K562 (cell line): Measurements from ENCODE around the gene RHOB. TPM values are rescaled to one million over a fixed set of nuclear protein-coding genes. Genes with fewer than 3 reads are reported as not detected.
A peak's percentile ranks its signal among the peaks of the same experiment; 100 is the strongest.

Source experiments
- ATAC-seq: fragments of 200-7000 bp; cut with Tn5 transposase; 3 replicates; pipeline ENCODE4 v1.9.1; 2020; ENCODE audit warnings: moderate library complexity
- BruUV-seq: library from RNA; stranded (reverse); fragments of 400-500 nt; replicated peaks from 2 replicates; lab custom pipeline; 2021; lab: Mats Ljungman, UMichigan
- CTCF ChIA-PET: fragments of 300-600 bp; formaldehyde crosslinking; extraction: SDS; loops from one replicate; lab custom pipeline; 2021; ENCODE audit warnings: low intra/inter-chr PET ratio; lab: Yijun Ruan, JAX
- POLR2A ChIA-PET: fragments of 300-600, 350-650 bp; sonication (Branson Sonifier 250); formaldehyde crosslinking; extraction: SDS; loops from one replicate; lab custom pipeline; 2021; ENCODE audit warnings: antibody characterized with exemption, inconsistent platforms; lab: Yijun Ruan, JAX
- DNase-seq, 4 experiments: peaks; one replicate each; pipeline versions ENCODE4 v3.0.0 to v3.0.0-alpha.2; 2011 to 2018; ENCODE audit warnings: low spot score in 3 of 4, mixed read lengths in 3 of 4; ENCODE audit errors: extremely low read depth in 1 of 4
- FAIRE-seq: peaks from 2 replicates; lab custom pipeline; 2011; peaks lifted over from hg19 to GRCh38; lab: Jason Lieb, UNC
- H2AFZ ChIP-seq: 2 replicates; pipeline ENCODE4 v1.6.0; 2011; ENCODE audit warnings: low read depth, low read length, control low read depth, inconsistent platforms
- H3K27ac ChIP-seq: fragments of 200-600 bp; 3 replicates; pipeline ENCODE4 v1.8.0; 2011; ENCODE audit warnings: low read depth, mild to moderate bottlenecking, control low read depth, inconsistent platforms, low read length, moderate library complexity, mixed read lengths; ENCODE audit errors: extremely low read depth
- H3K27me3 ChIP-seq, 2 experiments: fragments of 300-600 bp in 1 of 2; 2 replicates in 1 of 2; 3 replicates in 1 of 2; pipeline versions ENCODE4 v1.6.0 to v1.8.0; 2011; ENCODE audit warnings: inconsistent platforms in 2 of 2, low read length in 2 of 2, mild to moderate bottlenecking in 1 of 2, mixed read lengths in 1 of 2, moderate library complexity in 1 of 2; ENCODE audit not compliant: control insufficient read depth in 2 of 2, insufficient read depth in 2 of 2
- H3K36me3 ChIP-seq: fragments of 300-600 bp; 3 replicates; pipeline ENCODE4 v1.8.0; 2011; ENCODE audit warnings: mild to moderate bottlenecking, low read length, inconsistent platforms; ENCODE audit not compliant: control insufficient read depth, insufficient read depth
- H3K4me1 ChIP-seq, 2 experiments: fragments of 200-600 bp in 1 of 2; replicated peaks in 1 of 2; 2 replicates in 1 of 2; 3 replicates in 1 of 2; pipeline versions ENCODE4 v1.5.1 to v1.8.0; 2011; ENCODE audit warnings: inconsistent platforms in 2 of 2, low read length in 2 of 2, mild to moderate bottlenecking in 1 of 2, mixed read lengths in 1 of 2, moderate library complexity in 1 of 2; ENCODE audit not compliant: control insufficient read depth in 2 of 2, insufficient read depth in 2 of 2
- H3K4me2 ChIP-seq: 2 replicates; pipeline ENCODE4 v1.6.1; 2011; ENCODE audit warnings: low read length, control low read depth, inconsistent platforms, mixed read lengths; ENCODE audit not compliant: insufficient read depth
- H3K4me3 ChIP-seq: fragments of 200-600 bp; sonication (generic), shearing (Covaris generic); 2 replicates; pipeline ENCODE4 v1.5.1; 2016; ENCODE audit warnings: control low read depth, inconsistent platforms
- H3K79me2 ChIP-seq: fragments of 200-600 bp; 3 replicates; pipeline ENCODE4 v1.8.0; 2011; ENCODE audit warnings: low read length, inconsistent platforms; ENCODE audit not compliant: control insufficient read depth, insufficient read depth
- H3K9ac ChIP-seq, 2 experiments: 2 replicates each; pipeline versions ENCODE4 v1.6.0 to v1.6.1; 2011; ENCODE audit warnings: low read depth in 2 of 2, low read length in 2 of 2, control low read depth in 1 of 2, inconsistent platforms in 1 of 2, mild to moderate bottlenecking in 1 of 2, mixed read lengths in 1 of 2; ENCODE audit not compliant: insufficient read depth in 1 of 2
- H3K9me1 ChIP-seq: one replicate; pipeline ENCODE4 v1.6.0; 2011; ENCODE audit warnings: inconsistent platforms, mild to moderate bottlenecking, low read length, moderate library complexity; ENCODE audit not compliant: control insufficient read depth, insufficient read depth
- H3K9me3 ChIP-seq: replicated peaks from 2 replicates; pipeline ENCODE4 v1.5.1; 2011; ENCODE audit warnings: low read depth, low read length, inconsistent platforms; ENCODE audit not compliant: control insufficient read depth, insufficient read depth
- H4K20me1 ChIP-seq: replicated peaks from 2 replicates; pipeline ENCODE4 v1.6.1; 2011; ENCODE audit warnings: low read length, inconsistent platforms, mixed read lengths; ENCODE audit not compliant: control insufficient read depth, insufficient read depth
- GABPA ChIP-seq: fragments of 200-800 bp; sonication (Bioruptor generic); conservative IDR thresholded peaks from 2 replicates; pipeline ENCODE4 v1.6.1; 2016; ENCODE audit warnings: low read depth, missing genetic modification characterization, missing compliant biosample characterization
- MEIS2 ChIP-seq: fragments of 450-650 bp; IDR thresholded peaks from 2 replicates; pipeline ENCODE4 v1.6.1; 2014; ENCODE audit warnings: mild to moderate bottlenecking; ENCODE audit not compliant: partially characterized antibody
- WGBS: fragments of 100-300 bp; shearing (Covaris generic); methylation state at CpG from one replicate; pipeline ENCODE4 v1.1.6; 2016; ENCODE audit warnings: low coverage, mixed read lengths; ENCODE audit not compliant: insufficient coverage; ENCODE audit errors: missing lambda C conversion rate; 5-methylcytosine and 5-hydroxymethylcytosine counted together
- in situ Hi-C: fragments of 300-500 bp; cut with MboI; formaldehyde crosslinking; loops from 4 replicates; pipeline ENCODE4 v1.15.0; 2018; ENCODE audit warnings: inconsistent platforms, mixed read lengths
- intact Hi-C: fragments of 100-400 bp; cut with micrococcal nuclease; formaldehyde crosslinking; loops from 2 replicates; pipeline ENCODE4 v1.14.2; 2022
- polyA plus RNA-seq, 8 experiments: library from polyadenylated mRNA; depleted of rRNA in 4 of 8; stranded (reverse) in 5 of 8; unstranded in 3 of 8; fragments of >200 nt; fragmentation: Nextera tagmentation in 2 of 8; fragmentation: Illumina TruSeq in 1 of 8; extraction: Ambion mirVana in 2 of 8; extraction: Trizol in 1 of 8; gene quantifications; 2 replicates each; pipeline versions ENCODE4 v1.2.1 to v1.2.3, GENCODE V29; 2011 to 2014; ENCODE audit warnings: inconsistent platforms in 1 of 8, missing spikeins in 1 of 8
- total RNA-seq, 7 experiments: library from RNA; depleted of rRNA in 6 of 7; stranded (reverse); fragments of >200 nt in 6 of 7; fragmentation: Illumina TruSeq in 2 of 7; extraction: Trizol in 2 of 7; gene quantifications; 2 replicates each; pipeline versions ENCODE4 v1.2.1 to v1.2.3, GENCODE V29; 2011 to 2021; ENCODE audit warnings: low replicate concordance in 1 of 7
- TF ChIP-seq, protein P1 (sequence below): fragments of 450-650 bp; IDR thresholded peaks from 2 replicates; pipeline ENCODE4 v1.6.1; 2016; ENCODE audit warnings: mild to moderate bottlenecking

RHOB gene
- total and polyA plus RNA-seq, 9 of the 15 experiments (the other 6 are each of a cell fraction or from before 2014, with no cell fraction given): 0.07 to 4.8 (median 1.1) TPM

DNA sequence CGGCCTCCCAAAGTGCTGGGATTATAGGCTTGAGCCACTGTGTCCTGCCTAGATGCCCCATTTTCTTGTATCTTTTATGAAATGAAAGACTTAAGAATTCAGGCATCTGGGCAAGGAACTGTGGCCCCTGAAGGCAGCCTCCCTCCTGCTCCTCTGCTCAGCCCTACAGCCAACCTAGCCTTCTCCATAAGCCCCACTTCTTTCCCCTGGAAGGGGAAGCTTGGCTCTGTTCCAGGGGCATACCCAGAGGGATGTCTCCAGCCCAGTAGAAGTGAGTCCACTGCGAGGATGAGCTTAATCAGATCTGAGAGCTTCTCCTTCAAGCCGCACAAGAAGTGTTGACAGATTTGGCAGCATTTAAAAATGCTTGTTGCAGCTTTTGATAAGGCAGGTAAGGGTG lies 39.7 kb downstream of the RHOB start:
- no peak for FAIRE-seq
- 2% methylated on average over 3 of the region's 3 CpGs for WGBS
- peak; percentile 15 for TF ChIP-seq MEIS2
- no peak for TF ChIP-seq GABPA
- TF ChIP-seq, protein P1, sequence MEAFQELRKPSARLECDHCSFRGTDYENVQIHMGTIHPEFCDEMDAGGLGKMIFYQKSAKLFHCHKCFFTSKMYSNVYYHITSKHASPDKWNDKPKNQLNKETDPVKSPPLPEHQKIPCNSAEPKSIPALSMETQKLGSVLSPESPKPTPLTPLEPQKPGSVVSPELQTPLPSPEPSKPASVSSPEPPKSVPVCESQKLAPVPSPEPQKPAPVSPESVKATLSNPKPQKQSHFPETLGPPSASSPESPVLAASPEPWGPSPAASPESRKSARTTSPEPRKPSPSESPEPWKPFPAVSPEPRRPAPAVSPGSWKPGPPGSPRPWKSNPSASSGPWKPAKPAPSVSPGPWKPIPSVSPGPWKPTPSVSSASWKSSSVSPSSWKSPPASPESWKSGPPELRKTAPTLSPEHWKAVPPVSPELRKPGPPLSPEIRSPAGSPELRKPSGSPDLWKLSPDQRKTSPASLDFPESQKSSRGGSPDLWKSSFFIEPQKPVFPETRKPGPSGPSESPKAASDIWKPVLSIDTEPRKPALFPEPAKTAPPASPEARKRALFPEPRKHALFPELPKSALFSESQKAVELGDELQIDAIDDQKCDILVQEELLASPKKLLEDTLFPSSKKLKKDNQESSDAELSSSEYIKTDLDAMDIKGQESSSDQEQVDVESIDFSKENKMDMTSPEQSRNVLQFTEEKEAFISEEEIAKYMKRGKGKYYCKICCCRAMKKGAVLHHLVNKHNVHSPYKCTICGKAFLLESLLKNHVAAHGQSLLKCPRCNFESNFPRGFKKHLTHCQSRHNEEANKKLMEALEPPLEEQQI: no peak
- no peak for DNase-seq
- in situ Hi-C loops (no loop called here), intact Hi-C loops (no loop called here)
- no peak overlapping the region for H3K9ac ChIP-seq
- no TSS peak for BruUV-seq
- POLR2A ChIA-PET: interaction anchor here (0.7 kb wide), 1 partner anchor 13 kb away, joined by 3 read pairs; no protein-coding TSS in a partner anchor
- H3K9me3 ChIP-seq: no peaks in the 10 kb centered on the region
- H3K4me2 ChIP-seq: no peak overlapping the region
- H4K20me1 ChIP-seq: no peaks in the 10 kb centered on the region
- H3K36me3 ChIP-seq: no peaks in the 10 kb centered on the region
- H3K79me2 ChIP-seq: no peaks in the 10 kb centered on the region
- no peak for ATAC-seq
- CTCF ChIA-PET: no interaction called here
- no peak overlapping the region for H3K27ac ChIP-seq
- no peak overlapping the region for H3K4me3 ChIP-seq
- no peaks in the 10 kb centered on the region for H3K9me1 ChIP-seq
- H3K27me3 ChIP-seq: peaks cover 8 to 68% of the 10 kb centered on the region in 2 experiments; a peak in 3 of 5 replicates
- no peaks in the 10 kb centered on the region; a peak in 1 of 5 replicates for H3K4me1 ChIP-seq
- H2AFZ ChIP-seq: no peak overlapping the region
